Right lobe of liver (tissue), 4 donors: Measurements from ENCODE around the gene GLIS1.

ENCODE experiments used
- CTCF ChIP-seq, 4 donors: fragments of 200-600 bp in 3 of 4; fragments of 450-650 bp in 1 of 4; IDR thresholded peaks; one replicate each; pipeline versions ENCODE4 v1.5.1 to v1.8.0; 2016 to 2022; ENCODE audit warnings: antibody characterized with exemption in 4 of 4, mild to moderate bottlenecking in 2 of 4
- POLR2A ChIP-seq: fragments of 450-650 bp; IDR thresholded peaks from one replicate; pipeline ENCODE4 v1.6.1; 2017; ENCODE audit warnings: antibody characterized with exemption, mild to moderate bottlenecking
- donor health status: DM: no; HTN: no; CAD: no.
- donor health status: DM: no; HTN: no; CAD: no.
- donor health status: DM: no; HTN: yes; CAD: no.

GRCh38 chr1:53657891-53658396 is 81.0 kb downstream of the GLIS1 start:
- TF ChIP-seq CTCF (IDR thresholded peaks at IDR 0.05) (no peak), POLR2A (no peak)
